Measurements from ENCODE around the gene ADAMTS19.

GRCh38 chr5:129511291-129511690 is 51.2 kb downstream of the ADAMTS19 start:
- TF ChIP-seq CTCF (conservative IDR thresholded peaks at IDR 0.05; ENCODE audit: low read length), result no peak
- TF ChIP-seq EZH2phosphoT487 (IDR thresholded peaks at IDR 0.05; ENCODE audit: borderline replicate concordance, low read depth, low read length), result no peak
